OCI-LY7 (cell line): ENCODE results near the gene TRAF4. TPM values are rescaled to one million over a fixed set of nuclear protein-coding genes. Genes with fewer than 3 reads are reported as not detected.

Experiments
- BruUV-seq: library from RNA; stranded (reverse); fragments of 400-500 nt; replicated peaks from 2 replicates; lab custom pipeline; 2021; lab: Mats Ljungman, UMichigan
- CTCF ChIA-PET: fragments of 300-600 bp; sonication (Branson Sonifier 250); formaldehyde crosslinking; loops from one replicate; lab custom pipeline; 2022; ENCODE audit warnings: antibody characterized with exemption; ENCODE audit not compliant: unreplicated experiment; lab: Charles Lee
- POLR2A ChIA-PET: fragments of 300-600 bp; sonication (Branson Sonifier 250); formaldehyde crosslinking; loops from one replicate; lab custom pipeline; 2022; ENCODE audit warnings: antibody characterized with exemption; lab: Charles Lee
- DNase-seq: peaks from one replicate; pipeline ENCODE4 v3.0.0-alpha.2; 2015; ENCODE audit warnings: low spot score
- H2AFZ ChIP-seq: fragments of 200-600 bp; sonication (generic), shearing (Covaris generic); 2 replicates; pipeline ENCODE4 v1.6.1; 2014; ENCODE audit warnings: mild to moderate bottlenecking, antibody characterized with exemption, low read length, moderate library complexity
- H3K27ac ChIP-seq: fragments of 200-600 bp; sonication (generic); 2 replicates; pipeline ENCODE4 v1.5.1; 2014; ENCODE audit warnings: mixed run types, low read depth, mild to moderate bottlenecking, moderate library complexity, low read length, inconsistent platforms; ENCODE audit not compliant: poor library complexity, severe bottlenecking
- H3K36me3 ChIP-seq: fragments of 200-600 bp; sonication (generic); 2 replicates; pipeline ENCODE4 v1.6.1; 2014; ENCODE audit warnings: mild to moderate bottlenecking, antibody characterized with exemption, low read length, moderate library complexity, mixed read lengths; ENCODE audit not compliant: insufficient read depth
- H3K4me1 ChIP-seq: fragments of 200-600 bp; sonication (generic); 2 replicates; pipeline ENCODE4 v1.5.1; 2014; ENCODE audit warnings: mild to moderate bottlenecking, low read length; ENCODE audit not compliant: insufficient read depth, poor library complexity, severe bottlenecking
- H3K4me2 ChIP-seq: fragments of 200-600 bp; sonication (generic); 2 replicates; pipeline ENCODE4 v1.6.1; 2014; ENCODE audit warnings: mild to moderate bottlenecking, low read length
- H3K4me3 ChIP-seq: fragments of 200-600 bp; sonication (generic); 2 replicates; pipeline ENCODE4 v1.5.1; 2014; ENCODE audit warnings: mild to moderate bottlenecking, low read depth, low read length; ENCODE audit not compliant: poor library complexity, severe bottlenecking
- H3K79me2 ChIP-seq: fragments of 200-600 bp; sonication (generic); 2 replicates; pipeline ENCODE4 v1.6.1; 2016; ENCODE audit warnings: low read depth, mild to moderate bottlenecking, low read length, moderate library complexity, mixed read lengths; ENCODE audit not compliant: insufficient read depth
- H3K9me2 ChIP-seq: fragments of 200-600 bp; sonication (generic); 2 replicates; pipeline ENCODE4 v1.6.1; 2016; ENCODE audit warnings: mild to moderate bottlenecking, low read length, mixed read lengths; ENCODE audit not compliant: insufficient read depth
- H3K9me3 ChIP-seq: fragments of 200-600 bp; sonication (generic); 2 replicates; pipeline ENCODE4 v1.6.1; 2014; ENCODE audit warnings: mild to moderate bottlenecking, mixed run types, low read length, mixed read lengths
- H4K20me1 ChIP-seq: fragments of 200-600 bp; sonication (generic); 2 replicates; pipeline ENCODE4 v1.6.1; 2014; ENCODE audit warnings: mild to moderate bottlenecking, antibody characterized with exemption, low read length, moderate library complexity, mixed read lengths; ENCODE audit not compliant: insufficient read depth
- EZH2phosphoT487 ChIP-seq: fragments of 200-600 bp; sonication (generic); IDR thresholded peaks from 2 replicates; pipeline ENCODE4 v1.6.1; 2018; ENCODE audit warnings: low read depth, borderline replicate concordance, mild to moderate bottlenecking, mixed run types, antibody characterized with exemption, low read length, moderate library complexity, mixed read lengths
- intact Hi-C: fragments of 100-400 bp; cut with micrococcal nuclease; formaldehyde crosslinking; loops from one replicate; pipeline ENCODE4 v1.10.0; 2022; ENCODE audit not compliant: unreplicated experiment
- total RNA-seq, 2 experiments: library from RNA; depleted of rRNA in 1 of 2; stranded (reverse); fragments of >200 nt in 1 of 2; shearing (Covaris generic) in 1 of 2; gene quantifications; 2 replicates each; pipeline ENCODE4 v1.2.3, GENCODE V29; 2014 to 2022
- TF ChIP-seq, protein P1 (sequence below): fragments of 200-600 bp; sonication (generic); conservative IDR thresholded peaks from 2 replicates; pipeline ENCODE4 v1.5.1; 2014; ENCODE audit warnings: mild to moderate bottlenecking, antibody characterized with exemption, low read length, moderate library complexity, mixed read lengths

Gene TRAF4
- total RNA-seq, 2 experiments from 2014 or later: 105 to 123 TPM

DNA sequence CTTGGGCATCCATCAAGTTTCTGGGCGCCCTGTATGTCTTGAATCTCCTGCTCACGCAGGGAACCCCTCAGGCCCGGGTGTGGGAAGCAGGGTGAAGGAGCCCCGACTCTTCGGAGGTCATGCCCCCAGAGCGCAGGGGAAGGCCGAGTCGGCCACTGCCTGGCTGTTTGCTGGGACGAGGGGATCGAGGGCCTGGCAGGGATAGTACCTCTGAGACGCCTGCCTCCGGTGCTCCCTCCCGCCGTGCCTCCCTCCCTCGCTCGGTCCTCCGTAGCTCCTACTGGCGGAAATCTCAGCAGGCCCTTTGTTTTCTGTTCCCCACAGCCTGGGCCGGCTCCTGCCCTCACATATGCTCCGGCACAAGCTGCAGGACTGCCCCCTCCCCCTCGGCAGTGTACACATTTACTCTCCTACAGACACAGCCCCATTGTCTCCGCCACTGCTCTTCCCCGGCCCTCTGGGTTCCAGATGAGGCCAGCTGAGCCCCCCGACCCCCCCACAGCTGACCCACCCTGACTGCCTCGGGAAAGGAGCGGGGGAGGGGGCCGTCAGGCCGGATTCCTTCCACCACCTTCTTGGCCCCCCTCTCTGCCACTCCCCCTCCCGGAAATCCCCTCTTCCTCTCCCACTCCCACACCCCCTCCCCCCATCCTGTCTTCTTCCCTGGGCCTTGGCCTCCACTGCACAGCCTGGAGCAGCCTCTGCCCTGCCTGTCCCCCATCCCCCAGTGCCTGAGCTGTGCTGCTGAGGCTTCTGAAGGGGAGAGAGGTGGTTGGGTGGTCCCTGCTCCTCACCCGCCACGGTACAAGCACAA, 1.4 kb downstream of the TRAF4 start:
- H3K79me2 ChIP-seq: peaks cover 36% of the 10 kb centered on the region
- H3K4me2 ChIP-seq: peak overlapping the region; percentile 96
- H3K9me3 ChIP-seq: no peaks in the 10 kb centered on the region
- peak overlapping the region; percentile 95 for H3K27ac ChIP-seq
- no TSS peak for BruUV-seq
- no peaks in the 10 kb centered on the region for H3K9me2 ChIP-seq
- peaks cover 25% of the 10 kb centered on the region for H4K20me1 ChIP-seq
- CTCF ChIA-PET: interaction anchor here (0.5 to 3.5 kb wide), 3 partner anchors 11 to 106 kb away, joined by 5 to 18 read pairs (median 6); partner anchors contain the start of gene TLCD1
- H2AFZ ChIP-seq: no peak overlapping the region
- TF ChIP-seq, protein P1, sequence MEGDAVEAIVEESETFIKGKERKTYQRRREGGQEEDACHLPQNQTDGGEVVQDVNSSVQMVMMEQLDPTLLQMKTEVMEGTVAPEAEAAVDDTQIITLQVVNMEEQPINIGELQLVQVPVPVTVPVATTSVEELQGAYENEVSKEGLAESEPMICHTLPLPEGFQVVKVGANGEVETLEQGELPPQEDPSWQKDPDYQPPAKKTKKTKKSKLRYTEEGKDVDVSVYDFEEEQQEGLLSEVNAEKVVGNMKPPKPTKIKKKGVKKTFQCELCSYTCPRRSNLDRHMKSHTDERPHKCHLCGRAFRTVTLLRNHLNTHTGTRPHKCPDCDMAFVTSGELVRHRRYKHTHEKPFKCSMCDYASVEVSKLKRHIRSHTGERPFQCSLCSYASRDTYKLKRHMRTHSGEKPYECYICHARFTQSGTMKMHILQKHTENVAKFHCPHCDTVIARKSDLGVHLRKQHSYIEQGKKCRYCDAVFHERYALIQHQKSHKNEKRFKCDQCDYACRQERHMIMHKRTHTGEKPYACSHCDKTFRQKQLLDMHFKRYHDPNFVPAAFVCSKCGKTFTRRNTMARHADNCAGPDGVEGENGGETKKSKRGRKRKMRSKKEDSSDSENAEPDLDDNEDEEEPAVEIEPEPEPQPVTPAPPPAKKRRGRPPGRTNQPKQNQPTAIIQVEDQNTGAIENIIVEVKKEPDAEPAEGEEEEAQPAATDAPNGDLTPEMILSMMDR: no peak
- no peak for TF ChIP-seq EZH2phosphoT487
- peaks cover 65% of the 10 kb centered on the region for H3K36me3 ChIP-seq
- H3K4me3 ChIP-seq: peak overlapping the region; percentile 98
- H3K4me1 ChIP-seq: peaks cover 66% of the 10 kb centered on the region
- intact Hi-C loops: no loop called here
- POLR2A ChIA-PET: interaction anchor here (1.7 to 1.8 kb wide), 2 partner anchors 17 to 25 kb away, joined by 4 to 16 read pairs; partner anchors contain the start of genes NEK8 and RPL23A
- DNase-seq: peak; percentile 71

DNA sequence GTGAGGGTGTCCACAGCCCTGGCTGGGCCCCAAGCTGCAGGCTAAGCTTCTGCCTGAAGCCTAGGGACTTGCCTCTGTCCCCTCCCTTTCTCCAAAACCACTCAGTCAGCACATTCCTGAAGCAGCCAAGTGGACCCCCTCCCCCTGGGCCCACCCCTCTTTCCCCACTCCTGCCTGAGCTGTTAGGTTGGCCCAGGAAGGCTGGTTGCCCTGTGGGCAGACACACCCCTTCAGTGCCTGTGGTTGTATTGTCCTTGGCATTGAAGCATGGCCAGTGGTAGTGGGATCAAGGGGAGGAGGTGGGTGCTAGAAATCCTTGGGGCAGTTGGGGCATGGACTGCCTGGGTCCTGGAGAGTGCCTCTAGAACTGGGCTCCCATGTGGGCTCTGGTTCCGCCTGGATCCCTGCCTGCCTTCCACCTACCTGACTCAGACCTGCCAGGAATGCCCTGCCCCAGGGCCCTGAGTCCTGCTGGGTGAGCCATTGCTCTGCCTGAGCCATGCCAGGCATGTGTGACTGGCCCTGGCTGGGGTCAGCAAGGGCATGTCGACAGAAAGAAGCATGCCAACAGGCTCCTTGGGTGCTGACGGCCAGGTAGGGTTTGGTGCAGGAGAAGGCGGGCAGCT, 2.1 kb downstream of the TRAF4 start:
- peak overlapping the region; percentile 95 for H3K27ac ChIP-seq
- no peak for TF ChIP-seq EZH2phosphoT487
- TF ChIP-seq, protein P1: no peak
- H3K36me3 ChIP-seq: peaks cover 65% of the 10 kb centered on the region
- no peaks in the 10 kb centered on the region for H3K9me3 ChIP-seq
- H3K9me2 ChIP-seq: no peaks in the 10 kb centered on the region
- H2AFZ ChIP-seq: no peak overlapping the region
- no peak for DNase-seq
- peaks cover 39% of the 10 kb centered on the region for H3K79me2 ChIP-seq
- H3K4me1 ChIP-seq: peaks cover 62% of the 10 kb centered on the region
- BruUV-seq: no TSS peak
- peak overlapping the region; percentile 96 for H3K4me2 ChIP-seq
- H3K4me3 ChIP-seq: peak overlapping the region; percentile 98
- H4K20me1 ChIP-seq: peaks cover 30% of the 10 kb centered on the region
- ChIA-PET CTCF (interaction anchor here (0.5 to 3.5 kb wide), 3 partner anchors 10 to 106 kb away, joined by 5 to 18 read pairs (median 6); partner anchors contain the start of gene TLCD1), POLR2A (interaction anchor here (1.6 to 1.8 kb wide), 3 partner anchors 18 to 26 kb away, joined by 4 to 16 read pairs (median 12); partner anchors contain the start of genes NEK8 and RPL23A)
- intact Hi-C loops: no loop called here
